Right lung (tissue), 5 donors: ENCODE measurements around the gene MEPCE. TPM values are rescaled to one million over a fixed set of nuclear protein-coding genes. Genes with fewer than 3 reads are reported as not detected.
A peak's percentile ranks its signal among the peaks of the same experiment; 100 is the strongest.

Experiments
- DNase-seq, 2 donors: peaks; one replicate each; pipeline ENCODE4 v3.0.0-alpha.2; 2013
- polyA plus RNA-seq, 5 donors: library from polyadenylated mRNA; unstranded; fragments of 120-200 nt; gene quantifications; one replicate each; pipeline versions ENCODE4 v1.2.1 to v1.2.3, GENCODE V29; 2013; ENCODE audit warnings: inconsistent platforms in 1 of 5, low replicate concordance in 1 of 5; ENCODE audit not compliant: insufficient read length in 5 of 5, insufficient read depth in 1 of 5

MEPCE gene
- polyA plus RNA-seq, 5 donors = 39.7 to 51.2 (median 43.3) TPM

DNA sequence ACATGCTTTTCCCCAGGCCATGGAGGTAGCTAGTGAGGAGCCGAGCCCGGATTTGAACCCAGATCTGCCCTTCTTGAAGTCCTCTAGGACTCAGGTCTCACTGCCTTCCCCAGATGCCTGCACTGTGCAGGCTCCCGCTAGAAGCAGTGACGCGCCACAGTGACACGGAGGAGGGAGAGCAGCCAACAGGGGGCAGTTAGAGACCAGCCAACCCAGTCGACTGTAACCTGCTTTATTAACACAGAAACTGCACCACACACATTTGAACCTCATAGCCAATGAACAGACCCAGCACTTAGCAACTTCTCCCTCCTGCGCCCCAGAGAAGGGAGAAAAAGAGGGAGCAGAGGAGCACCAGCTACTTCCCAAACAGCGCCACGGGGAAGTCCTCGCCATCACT is 29.0 kb upstream of the MEPCE start:
- no peak for DNase-seq

- no peak for DNase-seq
Observed at GRCh38 chr7:100401811-100402210, 27.8 kb upstream of the MEPCE start.

DNA sequence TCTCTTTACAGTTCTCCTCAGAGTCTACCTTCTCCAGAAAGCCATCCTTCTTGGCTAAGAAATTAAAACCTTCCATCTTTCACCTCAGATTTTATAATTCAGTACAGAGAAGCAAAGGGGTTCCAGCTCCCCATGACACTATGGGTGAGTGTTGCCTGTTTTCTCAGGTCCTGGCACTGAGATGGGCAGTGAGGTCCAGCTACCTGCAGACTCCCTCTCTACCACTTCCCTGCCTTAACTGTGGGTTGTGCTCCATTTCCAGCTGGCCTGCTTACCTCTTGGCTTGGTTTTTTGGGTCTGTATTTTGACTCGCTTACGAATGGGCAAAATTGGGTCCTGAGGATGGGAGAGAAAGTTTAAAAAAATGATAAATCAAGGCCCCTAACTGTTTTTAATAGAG is 27.4 kb upstream of the MEPCE start:
- no peak for DNase-seq

DNA sequence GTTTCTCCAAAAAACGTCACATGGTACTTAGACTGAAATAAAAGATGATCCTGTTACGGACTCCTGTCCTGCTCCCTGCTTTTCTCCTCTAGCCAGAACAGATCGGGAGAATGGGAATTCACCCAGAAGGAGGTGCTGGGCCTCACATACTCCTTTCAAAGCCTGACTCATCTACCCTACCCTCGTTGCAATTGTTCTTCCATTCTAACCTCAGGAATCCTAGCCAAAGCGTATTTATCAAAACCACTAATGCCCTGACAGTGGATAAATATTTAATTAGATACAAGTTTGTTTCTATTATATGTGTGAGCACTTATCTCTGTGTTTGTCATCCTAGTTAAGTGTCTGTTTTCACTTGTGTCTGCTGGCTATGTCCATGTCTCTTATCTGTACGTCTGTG is 22.9 kb upstream of the MEPCE start:
- DNase-seq = no peak

DNA sequence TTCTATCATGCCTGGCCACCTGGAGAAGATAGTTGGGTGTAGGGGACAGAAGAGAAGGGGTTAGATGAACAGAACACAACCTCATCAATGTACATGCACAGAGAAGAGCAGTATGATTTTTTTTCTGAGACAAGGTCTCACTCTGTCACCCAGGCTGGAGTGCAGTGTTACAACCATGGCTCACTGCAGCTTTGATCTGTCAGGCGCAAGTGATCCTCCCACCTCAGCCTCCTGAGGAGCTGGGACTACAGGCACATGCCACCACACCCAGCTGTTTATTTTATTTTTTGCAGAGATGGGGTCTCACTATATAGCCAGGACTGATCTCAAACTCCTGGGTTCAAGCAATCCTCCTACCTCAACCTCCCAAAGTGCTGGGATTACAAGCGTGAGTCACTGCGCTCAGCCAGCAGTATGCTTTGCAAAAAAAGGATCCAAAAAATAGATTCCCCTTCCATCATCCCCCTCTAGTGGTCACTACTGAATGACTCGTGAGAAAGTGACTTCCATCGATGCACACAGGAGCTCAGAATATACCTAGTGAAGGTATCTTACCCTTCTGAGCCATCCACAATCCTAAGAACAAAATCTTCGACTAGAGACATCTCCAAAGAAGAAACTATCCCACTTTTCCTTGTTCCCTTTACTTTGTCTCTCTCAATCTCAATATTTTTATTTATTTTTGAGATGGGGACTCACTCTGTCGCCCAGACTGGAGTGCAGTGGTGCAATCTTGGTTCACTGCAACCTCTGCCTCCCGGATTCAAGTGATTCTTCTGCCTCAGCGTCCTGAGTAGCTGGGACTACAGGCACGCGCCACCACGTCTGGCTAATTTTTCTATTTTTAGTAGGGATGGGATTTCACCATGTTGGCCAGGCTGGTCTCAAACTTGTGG is 22.1 kb upstream of the MEPCE start:
- DNase-seq = peak in 1 of 2 donors; percentile 32

- no peak for DNase-seq
Observed at GRCh38 chr7:100411101-100411500, 18.5 kb upstream of the MEPCE start.

- no peak for DNase-seq
Observed at GRCh38 chr7:100413346-100413745, 16.3 kb upstream of the MEPCE start.

DNA sequence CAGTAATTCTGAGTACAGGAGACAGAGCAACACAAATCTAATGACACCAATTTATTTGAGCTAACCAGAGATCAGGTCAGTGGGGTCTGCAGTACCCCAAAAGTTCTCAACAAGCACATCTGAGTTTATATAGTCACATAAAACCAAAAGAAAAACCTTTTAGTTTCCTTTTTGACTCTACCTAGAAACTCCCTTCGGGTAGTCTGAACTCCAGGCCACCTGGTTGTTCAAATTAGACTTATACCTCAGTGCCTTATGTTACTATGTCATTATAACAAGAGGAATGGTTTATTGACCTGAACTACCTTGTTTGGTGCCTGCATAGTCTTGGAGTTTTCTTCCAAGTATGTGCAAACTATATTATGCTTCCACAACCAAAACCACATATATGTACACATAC is 15.7 kb upstream of the MEPCE start:
- no peak for DNase-seq

DNA sequence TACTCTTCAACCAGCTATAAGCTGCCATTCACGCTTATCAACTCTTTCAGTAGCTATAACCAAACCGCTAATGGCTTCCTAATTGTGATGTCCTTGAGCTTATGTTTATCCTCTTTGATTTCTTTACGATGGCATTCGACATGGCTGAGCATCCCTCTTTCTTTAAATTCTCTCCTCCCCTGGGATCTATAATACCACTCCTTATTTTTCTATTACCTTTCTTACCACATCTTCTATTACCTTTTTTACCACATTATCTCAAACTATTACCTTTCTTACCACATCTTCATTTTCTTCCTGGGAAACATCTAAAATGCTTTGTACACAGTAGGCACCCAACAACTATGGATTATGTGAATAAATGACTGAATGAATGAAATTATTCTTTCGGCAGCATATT is 14.2 kb upstream of the MEPCE start:
- no peak for DNase-seq

DNA sequence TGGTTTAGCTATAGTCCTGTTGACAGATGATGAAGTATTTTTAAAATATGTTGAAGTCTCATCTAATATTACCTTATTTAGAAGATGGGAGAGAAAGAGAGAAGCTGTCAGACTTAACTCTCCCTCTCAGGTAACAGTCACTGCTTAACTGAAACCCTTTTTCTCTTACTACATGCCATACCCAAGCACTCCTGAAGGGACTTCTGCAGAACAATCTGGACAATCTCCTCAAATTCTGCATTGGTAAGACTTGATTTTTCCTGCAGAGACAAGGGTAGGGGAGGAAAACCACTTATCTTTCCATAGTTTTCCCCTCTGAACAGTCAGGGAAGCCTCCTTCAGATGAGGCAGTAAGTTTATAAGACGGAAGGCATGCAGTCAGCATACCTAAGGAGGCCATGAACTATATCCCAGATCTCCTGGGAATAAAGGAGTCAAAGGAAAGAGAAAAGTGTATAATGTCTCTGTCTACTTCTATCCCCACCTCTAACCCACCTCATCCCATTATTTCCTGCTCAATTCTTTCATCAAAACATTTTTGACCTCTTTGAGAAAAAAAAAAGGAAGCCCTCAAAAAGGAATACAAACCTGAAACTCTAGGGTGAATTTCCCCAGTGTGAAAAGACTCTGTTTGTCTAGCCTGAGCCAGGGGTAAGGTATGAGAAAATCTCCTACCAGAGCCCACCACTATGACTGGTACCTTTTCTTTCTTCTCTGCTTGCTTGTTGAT is 10.5 kb upstream of the MEPCE start:
- no peak for DNase-seq

DNA sequence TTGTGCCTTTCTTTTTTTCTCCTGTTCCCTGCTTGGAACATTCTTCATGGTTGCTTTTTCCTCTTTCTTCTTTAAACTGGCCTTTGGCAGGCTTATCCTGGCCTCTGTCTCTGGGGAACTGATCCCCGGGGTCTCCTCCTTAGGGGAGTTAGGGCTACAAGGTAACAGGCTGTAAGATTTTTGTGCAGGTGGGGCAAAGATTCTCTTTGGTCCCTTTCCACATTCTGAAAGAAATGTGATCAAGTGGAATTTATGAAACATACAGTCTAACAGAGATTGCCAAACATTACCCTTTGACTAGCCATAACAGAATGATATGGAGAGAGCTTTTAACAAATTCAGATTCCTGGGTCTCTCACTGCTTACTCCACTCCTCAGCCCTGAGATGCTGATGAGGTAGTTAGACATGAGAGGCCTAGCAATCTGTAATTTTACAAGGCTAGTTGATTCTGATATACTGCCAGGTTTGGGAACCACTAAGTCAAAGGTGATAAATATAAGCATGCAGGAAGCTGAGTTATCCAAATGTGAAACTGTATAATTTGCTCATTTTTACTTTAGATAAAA is 9.9 kb upstream of the MEPCE start:
- DNase-seq = no peak

DNA sequence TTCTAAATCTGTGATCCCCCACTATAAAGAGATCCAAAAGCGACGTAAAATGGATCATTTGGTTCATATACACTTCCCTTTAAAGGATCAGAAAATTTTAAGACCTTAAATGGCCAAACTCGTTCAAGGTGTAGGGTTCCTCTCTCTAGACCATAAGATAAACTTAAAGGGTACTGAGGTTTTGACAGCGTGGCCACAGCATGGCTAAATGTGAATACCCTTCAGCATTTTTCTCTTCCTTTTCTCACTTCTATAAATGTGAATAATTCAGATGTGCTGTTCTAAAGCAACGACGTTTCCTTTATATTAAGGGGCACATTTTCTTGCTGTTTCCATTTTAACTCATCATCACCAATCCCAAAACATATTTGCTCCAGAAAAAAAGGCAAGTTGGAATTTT is 6.3 kb upstream of the MEPCE start:
- no peak for DNase-seq

DNA sequence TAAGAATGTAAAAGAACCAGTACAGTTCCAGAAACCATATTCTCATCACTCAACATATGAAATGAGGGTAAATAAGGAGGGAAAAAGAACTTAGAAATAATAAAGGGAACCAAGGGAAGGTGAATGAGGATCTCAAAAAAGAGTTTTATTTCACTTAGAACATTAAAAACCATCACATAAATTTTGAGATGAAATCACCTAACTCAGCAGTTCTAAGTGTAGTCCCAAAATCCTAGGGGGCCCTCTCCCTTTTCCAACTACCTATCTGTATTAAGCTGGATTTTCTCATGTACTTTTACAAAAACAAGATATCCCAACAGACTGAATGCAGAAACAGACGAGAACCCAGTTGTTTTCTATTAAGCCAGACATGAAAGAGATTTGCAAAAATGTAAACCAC is 4.3 kb upstream of the MEPCE start:
- DNase-seq = no peak

- no peak for DNase-seq
Observed at GRCh38 chr7:100426516-100426915, 3.1 kb upstream of the MEPCE start.

- DNase-seq = no peak
Observed at GRCh38 chr7:100427762-100428198, 1.9 kb upstream of the MEPCE start.

- peak; percentile 96 to 97 for DNase-seq
Observed at GRCh38 chr7:100428199-100428966, 1.2 kb upstream of the MEPCE start, which contains the start of gene ZCWPW1. Gene ZCWPW1, minus strand, starts transcription at chr7:100428703. Its CDS starts 8,054 bp downstream, at chr7:100420649.

GRCh38 chr7:100428967-100429636 is 529 bp upstream of the MEPCE start:
- peak; percentile 100 for DNase-seq

DNA sequence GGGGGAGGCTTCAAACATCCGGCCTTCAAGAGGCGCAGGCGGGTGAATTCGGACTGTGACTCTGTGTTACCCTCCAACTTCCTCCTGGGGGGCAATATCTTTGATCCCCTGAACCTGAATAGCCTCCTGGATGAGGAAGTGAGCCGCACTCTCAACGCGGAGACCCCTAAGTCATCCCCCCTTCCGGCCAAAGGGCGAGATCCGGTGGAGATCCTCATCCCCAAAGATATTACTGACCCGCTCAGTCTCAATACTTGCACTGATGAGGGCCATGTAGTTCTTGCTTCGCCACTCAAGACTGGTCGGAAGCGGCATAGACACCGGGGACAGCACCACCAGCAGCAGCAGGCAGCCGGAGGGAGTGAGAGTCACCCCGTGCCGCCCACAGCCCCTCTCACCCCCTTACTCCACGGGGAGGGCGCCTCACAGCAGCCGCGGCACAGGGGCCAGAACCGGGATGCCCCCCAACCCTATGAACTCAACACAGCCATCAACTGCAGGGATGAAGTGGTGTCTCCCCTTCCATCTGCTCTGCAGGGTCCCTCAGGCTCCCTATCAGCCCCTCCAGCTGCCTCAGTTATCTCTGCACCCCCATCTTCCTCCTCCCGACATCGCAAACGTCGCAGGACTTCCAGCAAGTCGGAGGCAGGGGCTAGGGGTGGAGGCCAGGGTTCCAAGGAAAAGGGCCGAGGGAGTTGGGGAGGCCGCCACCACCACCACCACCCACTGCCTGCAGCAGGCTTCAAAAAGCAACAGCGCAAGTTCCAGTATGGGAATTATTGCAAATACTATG is 1.1 kb downstream of the MEPCE start:
- DNase-seq = no peak

DNA sequence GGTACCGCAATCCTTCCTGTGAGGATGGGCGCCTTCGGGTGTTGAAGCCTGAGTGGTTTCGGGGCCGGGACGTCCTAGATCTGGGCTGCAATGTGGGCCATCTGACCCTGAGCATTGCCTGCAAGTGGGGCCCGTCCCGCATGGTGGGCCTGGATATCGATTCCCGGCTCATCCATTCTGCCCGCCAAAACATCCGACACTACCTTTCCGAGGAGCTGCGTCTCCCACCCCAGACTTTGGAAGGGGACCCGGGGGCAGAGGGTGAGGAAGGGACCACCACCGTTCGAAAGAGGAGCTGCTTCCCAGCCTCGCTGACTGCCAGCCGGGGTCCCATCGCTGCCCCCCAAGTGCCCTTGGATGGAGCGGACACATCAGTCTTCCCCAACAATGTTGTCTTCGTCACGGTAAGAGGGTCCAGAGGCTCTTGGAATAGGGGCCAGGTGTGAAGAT is 1.7 kb downstream of the MEPCE start:
- DNase-seq = no peak

DNA sequence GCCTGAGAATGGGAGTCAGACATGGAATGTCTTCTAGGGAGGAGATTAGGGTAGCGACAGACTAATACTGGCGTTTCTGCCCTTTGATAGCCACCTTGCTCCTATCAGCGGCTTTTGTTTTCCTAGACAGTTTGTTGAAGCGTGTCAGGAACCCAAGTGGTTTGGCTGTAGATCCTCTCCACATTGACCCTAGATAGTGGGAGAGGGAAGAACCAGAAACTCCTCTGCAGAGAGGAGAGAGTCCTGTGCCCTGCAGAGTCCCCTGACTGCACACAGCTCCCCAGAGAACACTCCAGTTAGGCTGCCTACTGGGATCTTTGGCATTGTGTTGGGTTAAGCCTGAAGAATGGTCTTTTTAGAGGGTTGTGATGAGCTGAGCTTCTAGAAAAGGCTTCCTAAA is 2.4 kb downstream of the MEPCE start:
- DNase-seq = no peak
